Endothelial cell of umbilical vein (primary cell): ENCODE data around the gene GAPVD1. TPM values are rescaled to one million over a fixed set of nuclear protein-coding genes. Genes with fewer than 3 reads are reported as not detected.

ENCODE experiments used
- BruUV-seq: library from RNA; stranded (reverse); fragments of 400-500 nt; replicated peaks from 2 replicates; lab custom pipeline; 2021; lab: Mats Ljungman, UMichigan
- CTCF ChIA-PET: fragments of 300-600, 350-600 bp; sonication (Branson Sonifier 250); formaldehyde crosslinking; loops from one replicate; lab custom pipeline; 2021; ENCODE audit warnings: antibody characterized with exemption, inconsistent platforms; lab: Charles Lee
- POLR2A ChIA-PET: fragments of 300-600, 350-600 bp; sonication (Branson Sonifier 250); formaldehyde crosslinking; loops from one replicate; lab custom pipeline; 2021; ENCODE audit warnings: antibody characterized with exemption, inconsistent platforms; lab: Charles Lee
- DNase-seq: peaks from one replicate; pipeline ENCODE4 v3.0.0-alpha.2; 2011; ENCODE audit warnings: low read depth, low spot score
- FAIRE-seq: peaks from 2 replicates; lab custom pipeline; 2011; peaks lifted over from hg19 to GRCh38; lab: Jason Lieb, UNC
- H2AFZ ChIP-seq: 2 replicates; pipeline ENCODE4 v1.6.0; 2012; ENCODE audit warnings: low read depth, low read length, control low read depth, inconsistent platforms
- H3K27ac ChIP-seq: 2 replicates; pipeline ENCODE4 v1.5.1; 2011; ENCODE audit warnings: low read depth, mild to moderate bottlenecking, control low read depth, low read length, moderate library complexity; ENCODE audit not compliant: insufficient read depth
- H3K27me3 ChIP-seq, 2 experiments: 2 replicates each; pipeline versions ENCODE4 v1.6.0 to v1.6.1; 2011; ENCODE audit warnings: low read length in 2 of 2, mixed read lengths in 1 of 2; ENCODE audit not compliant: control insufficient read depth in 2 of 2, insufficient read depth in 2 of 2
- H3K36me3 ChIP-seq, 2 experiments: 2 replicates in 1 of 2; 3 replicates in 1 of 2; pipeline ENCODE4 v1.5.1; 2011; ENCODE audit warnings: low read length in 2 of 2, mild to moderate bottlenecking in 1 of 2, moderate library complexity in 1 of 2; ENCODE audit not compliant: control insufficient read depth in 2 of 2, insufficient read depth in 2 of 2; ENCODE audit errors: extremely low read depth in 1 of 2
- H3K4me1 ChIP-seq: 3 replicates; pipeline ENCODE4 v1.5.1; 2011; ENCODE audit warnings: mild to moderate bottlenecking, low read length; ENCODE audit not compliant: control insufficient read depth, insufficient read depth; ENCODE audit errors: extremely low read depth
- H3K4me2 ChIP-seq: 2 replicates; pipeline ENCODE4 v1.6.1; 2011; ENCODE audit warnings: low read length, control low read depth, mixed read lengths; ENCODE audit not compliant: insufficient read depth
- H3K4me3 ChIP-seq, 3 experiments: fragments of 200-600 bp in 1 of 3; sonication (generic), shearing (Covaris generic) in 1 of 3; replicated peaks in 1 of 3; 2 replicates each; pipeline ENCODE4 v1.5.1; 2011 to 2016; ENCODE audit warnings: control low read depth in 3 of 3, low read length in 3 of 3, mild to moderate bottlenecking in 2 of 3, inconsistent platforms in 1 of 3, low read depth in 1 of 3, moderate library complexity in 1 of 3; ENCODE audit not compliant: insufficient read depth in 1 of 3
- H3K79me2 ChIP-seq: 2 replicates; pipeline ENCODE4 v1.6.0; 2012; ENCODE audit warnings: low read length, inconsistent platforms; ENCODE audit not compliant: control insufficient read depth, insufficient read depth
- H3K9ac ChIP-seq: replicated peaks from 2 replicates; pipeline ENCODE3; 2011; ENCODE audit warnings: low read length, control low read depth; ENCODE audit not compliant: insufficient read depth; ENCODE audit errors: extremely low read depth
- H3K9me1 ChIP-seq: replicated peaks from 3 replicates; pipeline ENCODE4 v1.6.0; 2011; ENCODE audit warnings: mild to moderate bottlenecking, low read length; ENCODE audit not compliant: control insufficient read depth, insufficient read depth; ENCODE audit errors: extremely low read depth
- H3K9me3 ChIP-seq: replicated peaks from 2 replicates; pipeline ENCODE4 v1.5.1; 2012; ENCODE audit warnings: low read length, inconsistent platforms; ENCODE audit not compliant: control insufficient read depth, insufficient read depth
- H4K20me1 ChIP-seq: replicated peaks from 2 replicates; pipeline ENCODE3; 2011; ENCODE audit warnings: mild to moderate bottlenecking, low read length; ENCODE audit not compliant: control insufficient read depth, insufficient read depth; ENCODE audit errors: extremely low read depth
- EZH2 ChIP-seq: IDR thresholded peaks from 2 replicates; pipeline ENCODE4 v1.6.1; 2012; ENCODE audit warnings: borderline replicate concordance, low read depth, mild to moderate bottlenecking, moderate library complexity, low read length, inconsistent platforms; ENCODE audit not compliant: severe bottlenecking
- FOS ChIP-seq: IDR thresholded peaks from 2 replicates; pipeline ENCODE4 v1.6.1; 2011; ENCODE audit warnings: mild to moderate bottlenecking, low read length, moderate library complexity, borderline replicate concordance; ENCODE audit not compliant: insufficient read depth
- GATA2 ChIP-seq: IDR thresholded peaks from 2 replicates; pipeline ENCODE4 v1.7.0; 2011; ENCODE audit warnings: low read depth, mild to moderate bottlenecking, moderate library complexity, mixed read lengths, low read length; ENCODE audit not compliant: insufficient read length, insufficient read depth
- JUN ChIP-seq: IDR thresholded peaks from 2 replicates; pipeline ENCODE4 v1.6.1; 2011; ENCODE audit warnings: borderline replicate concordance, low read depth; ENCODE audit not compliant: insufficient read length, insufficient read depth
- MYC ChIP-seq: IDR thresholded peaks from one replicate; pipeline ENCODE4 v1.6.1; 2011; ENCODE audit warnings: mild to moderate bottlenecking, low read depth, low read length
- POLR2A ChIP-seq: IDR thresholded peaks from 2 replicates; pipeline ENCODE4 v1.6.1; 2012; ENCODE audit warnings: low read depth, mild to moderate bottlenecking, control low read depth, low read length
- POLR2AphosphoS5 ChIP-seq: IDR thresholded peaks from 2 replicates; pipeline ENCODE4 v1.6.1; 2012; ENCODE audit warnings: low read depth, mild to moderate bottlenecking, control low read depth, low read length, moderate library complexity; ENCODE audit not compliant: insufficient read depth
- dilution Hi-C: fragments of 300-500 bp; cut with MboI; formaldehyde crosslinking; loops from one replicate; pipeline ENCODE4 v1.15.0; 2019; ENCODE audit warnings: low sequenced_read_pairs; ENCODE audit not compliant: extremely low pct_ligation_motif_present
- intact Hi-C: fragments of 100-400 bp; cut with micrococcal nuclease; formaldehyde crosslinking; loops from one replicate; pipeline ENCODE4 v1.10.0; 2022
- polyA plus RNA-seq, 4 experiments: library from polyadenylated mRNA; depleted of rRNA in 3 of 4; stranded (reverse) in 3 of 4; unstranded in 1 of 4; fragments of >200 nt; gene quantifications; 2 replicates each; pipeline versions ENCODE4 v1.2.1 to v1.2.3, GENCODE V29; 2011 to 2012; ENCODE audit warnings: missing spikeins in 1 of 4
- total RNA-seq: library from RNA; stranded (reverse); gene quantifications from 2 replicates; pipeline ENCODE4 v1.2.3, GENCODE V29; 2021
- TF ChIP-seq, protein P1 (sequence below): IDR thresholded peaks from 2 replicates; pipeline ENCODE4 v1.6.1; 2011; ENCODE audit not compliant: insufficient read depth, insufficient read length
- TF ChIP-seq, protein P2 (sequence below), 2 donors: IDR thresholded peaks; 1 replicate in 1 of 2; 2 replicates in 1 of 2; pipeline ENCODE4 v1.5.1; 2011; ENCODE audit warnings: low read length in 2 of 2, mild to moderate bottlenecking in 2 of 2, moderate library complexity in 2 of 2, control low read depth in 1 of 2, inconsistent platforms in 1 of 2, low read depth in 1 of 2; ENCODE audit not compliant: insufficient read depth in 1 of 2; ENCODE audit errors: extremely low read depth in 1 of 2

The GAPVD1 gene
- total and polyA plus RNA-seq, 2 donors (not counting 3 experiments of a cell fraction or from before 2014, with no cell fraction given) = 10.7 to 53.2 TPM

DNA sequence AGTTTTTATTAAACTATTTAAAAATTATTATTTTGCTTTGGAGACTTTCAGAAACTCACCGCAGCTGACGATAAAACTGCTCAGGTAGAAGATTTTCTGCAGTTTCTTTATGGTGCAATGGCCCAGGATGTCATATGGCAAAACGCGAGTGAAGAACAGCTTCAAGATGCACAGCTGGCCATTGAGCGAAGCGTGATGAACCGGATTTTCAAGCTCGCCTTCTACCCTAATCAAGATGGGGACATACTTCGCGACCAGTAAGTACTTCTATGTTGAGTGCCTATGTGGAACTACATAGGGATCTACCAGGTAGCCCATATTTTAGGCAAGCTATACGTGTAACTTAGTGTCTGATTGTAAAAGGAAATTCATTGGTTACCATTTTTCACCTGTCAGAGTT is 94.0 kb downstream of the GAPVD1 start:
- dilution Hi-C loops (no loop called here), intact Hi-C loops (no loop called here)
- Histone ChIP-seq H3K4me1 (no peaks in the 10 kb centered on the region), H3K9ac (no peak overlapping the region), H3K36me3 (peaks cover 9 to 30% of the 10 kb centered on the region in 2 experiments), H3K4me2 (no peak overlapping the region), H3K9me3 (no peaks in the 10 kb centered on the region), H3K9me1 (no peaks in the 10 kb centered on the region), H4K20me1 (no peaks in the 10 kb centered on the region), H3K79me2 (no peaks in the 10 kb centered on the region), H2AFZ (no peak overlapping the region), H3K4me3 (no peak overlapping the region), H3K27me3 (no peaks in the 10 kb centered on the region), H3K27ac (no peak overlapping the region)
- FAIRE-seq (no peak), DNase-seq (no peak)
- no TSS peak for BruUV-seq
- CTCF ChIA-PET = interaction anchor here (1.4 kb wide), 1 partner anchor 8 kb away, joined by 3 read pairs; no protein-coding TSS in a partner anchor
- POLR2A ChIA-PET = no interaction called here
- no peak for TF ChIP-seq EZH2
- TF ChIP-seq, protein P1, sequence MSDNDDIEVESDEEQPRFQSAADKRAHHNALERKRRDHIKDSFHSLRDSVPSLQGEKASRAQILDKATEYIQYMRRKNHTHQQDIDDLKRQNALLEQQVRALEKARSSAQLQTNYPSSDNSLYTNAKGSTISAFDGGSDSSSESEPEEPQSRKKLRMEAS = no peak
- no peak for TF ChIP-seq MYC
- TF ChIP-seq FOS = no peak
- no peak for TF ChIP-seq GATA2
- TF ChIP-seq POLR2A = no peak
- TF ChIP-seq JUN = no peak
- TF ChIP-seq, protein P2, sequence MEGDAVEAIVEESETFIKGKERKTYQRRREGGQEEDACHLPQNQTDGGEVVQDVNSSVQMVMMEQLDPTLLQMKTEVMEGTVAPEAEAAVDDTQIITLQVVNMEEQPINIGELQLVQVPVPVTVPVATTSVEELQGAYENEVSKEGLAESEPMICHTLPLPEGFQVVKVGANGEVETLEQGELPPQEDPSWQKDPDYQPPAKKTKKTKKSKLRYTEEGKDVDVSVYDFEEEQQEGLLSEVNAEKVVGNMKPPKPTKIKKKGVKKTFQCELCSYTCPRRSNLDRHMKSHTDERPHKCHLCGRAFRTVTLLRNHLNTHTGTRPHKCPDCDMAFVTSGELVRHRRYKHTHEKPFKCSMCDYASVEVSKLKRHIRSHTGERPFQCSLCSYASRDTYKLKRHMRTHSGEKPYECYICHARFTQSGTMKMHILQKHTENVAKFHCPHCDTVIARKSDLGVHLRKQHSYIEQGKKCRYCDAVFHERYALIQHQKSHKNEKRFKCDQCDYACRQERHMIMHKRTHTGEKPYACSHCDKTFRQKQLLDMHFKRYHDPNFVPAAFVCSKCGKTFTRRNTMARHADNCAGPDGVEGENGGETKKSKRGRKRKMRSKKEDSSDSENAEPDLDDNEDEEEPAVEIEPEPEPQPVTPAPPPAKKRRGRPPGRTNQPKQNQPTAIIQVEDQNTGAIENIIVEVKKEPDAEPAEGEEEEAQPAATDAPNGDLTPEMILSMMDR (IDR thresholded peaks at IDR 0.05; ENCODE audit: extremely low read depth in 1 of 2, insufficient read depth in 1 of 2, low read depth in 1 of 2, low read length in 2 of 2) = no peak
- no peak for TF ChIP-seq POLR2AphosphoS5
